Measurements from ENCODE around the gene RAB11B.

The RAB11B gene

DNA sequence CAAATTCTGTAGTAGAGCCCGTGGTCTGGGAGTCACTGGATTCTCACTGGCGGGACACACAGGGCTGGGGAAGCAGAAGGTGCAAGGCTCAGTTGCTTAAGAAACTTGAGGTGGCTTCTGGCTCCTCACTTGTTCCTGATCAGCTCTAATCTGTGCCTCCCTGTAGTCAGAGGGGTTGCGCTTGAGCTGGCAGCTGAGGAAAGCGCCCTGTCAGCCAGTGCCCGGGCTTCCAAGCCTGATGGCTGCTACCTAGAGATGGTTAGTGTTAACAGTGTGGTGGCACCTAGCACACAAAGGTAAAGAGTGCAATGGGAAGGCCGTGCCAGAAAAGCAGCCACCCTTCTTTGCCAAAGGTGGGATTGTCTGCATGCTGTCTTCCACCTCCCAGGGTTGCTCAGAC, 63.5 kb downstream of the RAB11B start:
- H3K27ac ChIP-seq (ENCODE audit: low read depth, low read length), result no peak overlapping the region
- peaks cover 4% of the 10 kb centered on the region for H3K36me3 ChIP-seq (ENCODE audit: control insufficient read depth, insufficient read depth, low read length)
- no peak overlapping the region for H3K4me3 ChIP-seq (ENCODE audit: low read length)
- H3K27me3 ChIP-seq (ENCODE audit: control insufficient read depth, insufficient read depth, low read length), result no peaks in the 10 kb centered on the region
- no peak overlapping the region for H3K9ac ChIP-seq (ENCODE audit: low read length)
- H3K4me1 ChIP-seq (ENCODE audit: control insufficient read depth, insufficient read depth, low read length), result peaks cover 14% of the 10 kb centered on the region

All from rectal smooth muscle tissue (tissue), 1 donor.